Measurements from ENCODE around the gene SPTBN1.

The SPTBN1 gene

DNA sequence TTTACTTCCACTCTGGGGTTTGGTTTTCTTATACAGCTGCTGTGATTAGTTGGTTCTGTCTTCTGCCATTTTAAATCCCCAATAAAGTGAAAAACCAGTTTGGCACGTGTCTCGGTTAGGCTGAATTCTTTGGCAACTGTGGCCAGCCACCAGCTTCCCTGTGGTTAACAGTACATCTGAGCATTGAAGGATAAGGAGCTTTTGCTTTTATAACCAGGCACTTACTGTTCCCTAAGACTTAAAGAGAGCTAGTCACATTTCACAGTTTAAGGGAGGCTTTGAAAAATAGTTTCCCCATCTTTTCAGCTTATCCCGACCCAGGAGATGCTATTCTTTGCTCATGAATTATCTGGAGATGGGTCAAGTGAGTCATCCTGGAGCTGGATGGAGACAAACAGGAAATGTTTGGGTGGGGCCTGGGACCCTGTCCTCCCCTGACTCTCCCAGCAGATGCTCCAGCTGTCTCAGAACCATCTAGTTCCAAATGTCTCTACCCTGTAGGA lies 210.1 kb downstream of the SPTBN1 start:
- H3K27ac Mint-ChIP-seq = no peak overlapping the region
- H3K9me3 Mint-ChIP-seq = no peaks in the 10 kb centered on the region
- peaks cover 2 to 10% of the 10 kb centered on the region in 2 donors for H3K4me1 Mint-ChIP-seq
- H3K36me3 Mint-ChIP-seq = peaks cover 42 to 74% of the 10 kb centered on the region in 2 donors
- H3K4me3 Mint-ChIP-seq = no peak overlapping the region
- ATAC-seq (replicated peaks) (no peak), DNase-seq (no peak)
- no peaks in the 10 kb centered on the region for H3K27me3 Mint-ChIP-seq

DNA sequence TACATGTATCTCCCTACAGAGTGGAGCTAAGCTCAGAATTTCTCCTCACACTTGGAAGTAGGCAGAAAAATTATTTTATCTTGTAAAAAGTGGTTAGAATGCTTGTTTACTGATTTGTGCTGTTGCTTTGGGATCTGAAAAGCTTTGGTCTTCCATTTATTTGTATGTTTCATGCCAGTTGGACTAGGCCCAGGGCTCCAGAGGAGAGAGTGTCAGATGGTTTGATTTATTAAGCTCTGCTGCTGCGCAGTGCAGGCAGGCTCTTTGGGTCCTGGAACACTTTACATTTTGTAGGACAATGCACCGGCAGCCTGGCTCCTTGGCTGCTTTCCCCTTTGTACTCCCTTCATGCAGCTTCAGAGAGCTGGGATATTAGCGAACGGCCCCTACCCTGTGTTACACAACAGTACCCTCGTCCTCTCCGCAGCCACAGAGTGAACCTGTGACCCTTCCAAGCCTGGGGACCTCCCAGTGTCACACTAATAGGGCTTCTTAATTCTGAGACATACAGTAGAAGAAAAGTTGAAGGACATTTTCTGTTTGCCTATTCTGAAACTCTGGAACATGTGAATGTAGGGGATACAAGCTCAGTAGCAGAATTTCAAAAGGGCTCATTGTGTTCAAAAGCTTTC lies 210.6 kb downstream of the SPTBN1 start:
- Mint-ChIP-seq H3K27me3 (no peaks in the 10 kb centered on the region), H3K4me1 (peaks cover 2 to 11% of the 10 kb centered on the region in 2 donors), H3K9me3 (no peaks in the 10 kb centered on the region), H3K27ac (peak overlapping the region; percentile 14), H3K4me3 (no peak overlapping the region), H3K36me3 (peaks cover 41 to 72% of the 10 kb centered on the region in 2 donors)
- DNase-seq (no peak), ATAC-seq (replicated peaks) (no peak)

DNA sequence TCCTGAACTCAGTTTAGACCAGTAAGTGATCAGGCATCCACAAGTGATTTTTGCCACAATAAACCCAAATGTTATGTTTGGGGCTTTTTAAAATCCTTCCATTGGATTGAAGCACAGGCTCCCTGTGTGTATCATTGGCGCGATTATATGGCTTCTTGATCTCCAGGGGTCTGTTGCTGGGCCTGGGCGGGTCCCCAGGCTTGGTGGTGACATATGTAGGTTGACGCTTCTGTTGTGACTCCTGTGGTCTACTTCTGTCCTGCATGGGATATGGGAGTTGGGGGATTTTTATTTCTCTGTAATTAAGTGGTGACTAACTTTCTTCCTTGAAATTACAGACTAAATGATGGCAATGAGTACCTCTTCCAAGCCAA lies 211.1 kb downstream of the SPTBN1 start:
- Mint-ChIP-seq H3K36me3 (peaks cover 39 to 70% of the 10 kb centered on the region in 2 donors), H3K4me1 (peaks cover 2 to 16% of the 10 kb centered on the region in 2 donors)

DNA sequence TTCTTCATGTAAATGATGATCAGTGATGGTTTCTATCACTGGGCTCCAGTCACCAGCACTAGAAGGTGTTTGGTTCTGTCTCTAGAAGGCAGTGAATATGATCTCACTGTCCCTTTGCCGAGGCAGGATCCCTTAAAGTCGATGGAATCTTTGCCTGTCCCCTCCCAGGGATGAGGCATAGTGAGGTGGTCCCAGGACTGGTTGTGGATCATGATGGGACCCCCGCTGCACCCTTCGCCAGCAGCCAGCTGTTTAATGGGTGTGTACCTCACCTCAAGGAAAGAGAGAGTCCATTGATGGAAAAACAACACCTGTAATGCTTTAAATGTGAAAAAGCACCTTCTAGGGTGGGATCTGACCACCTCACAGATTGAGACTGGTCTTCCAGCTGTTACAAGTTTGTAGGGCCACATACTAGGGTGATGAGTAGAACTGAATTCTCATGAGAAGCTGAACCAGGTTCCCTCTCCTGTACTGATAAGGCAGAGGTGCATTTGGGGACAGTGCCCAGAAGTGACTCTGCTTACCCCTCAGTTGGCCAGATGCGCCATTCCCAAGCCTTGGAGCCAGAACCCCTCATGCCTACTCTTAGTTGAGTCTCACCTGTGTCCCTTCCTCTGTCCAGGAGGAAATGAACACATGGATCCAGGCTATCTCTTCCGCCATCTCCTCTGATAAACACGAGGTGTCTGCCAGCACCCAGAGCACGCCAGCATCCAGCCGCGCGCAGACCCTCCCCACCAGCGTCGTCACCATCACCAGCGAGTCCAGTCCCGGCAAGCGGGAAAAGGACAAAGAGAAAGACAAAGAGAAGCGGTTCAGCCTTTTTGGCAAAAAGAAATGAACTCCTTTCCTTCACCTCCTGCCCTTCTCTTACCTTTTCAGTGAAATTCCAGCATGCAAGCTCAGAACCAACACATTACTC lies 211.9 kb downstream of the SPTBN1 start:
- no peaks in the 10 kb centered on the region for H3K27me3 Mint-ChIP-seq
- no peak for ATAC-seq (replicated peaks)
- H3K4me1 Mint-ChIP-seq = peaks cover 8 to 24% of the 10 kb centered on the region in 2 donors
- H3K4me3 Mint-ChIP-seq = no peak overlapping the region
- H3K36me3 Mint-ChIP-seq = peaks cover 32 to 62% of the 10 kb centered on the region in 2 donors
- peak overlapping the region; percentile 52 for H3K27ac Mint-ChIP-seq
- no peaks in the 10 kb centered on the region for H3K9me3 Mint-ChIP-seq
- no peak for DNase-seq

More for the DNA sequence above, 211.1 kb downstream of the SPTBN1 start:
- Mint-ChIP-seq H3K27me3 (no peaks in the 10 kb centered on the region), H3K4me3 (no peak overlapping the region), H3K9me3 (no peaks in the 10 kb centered on the region), H3K27ac (peak overlapping the region; percentile 52)
- DNase-seq (no peak), ATAC-seq (replicated peaks) (no peak)

DNA sequence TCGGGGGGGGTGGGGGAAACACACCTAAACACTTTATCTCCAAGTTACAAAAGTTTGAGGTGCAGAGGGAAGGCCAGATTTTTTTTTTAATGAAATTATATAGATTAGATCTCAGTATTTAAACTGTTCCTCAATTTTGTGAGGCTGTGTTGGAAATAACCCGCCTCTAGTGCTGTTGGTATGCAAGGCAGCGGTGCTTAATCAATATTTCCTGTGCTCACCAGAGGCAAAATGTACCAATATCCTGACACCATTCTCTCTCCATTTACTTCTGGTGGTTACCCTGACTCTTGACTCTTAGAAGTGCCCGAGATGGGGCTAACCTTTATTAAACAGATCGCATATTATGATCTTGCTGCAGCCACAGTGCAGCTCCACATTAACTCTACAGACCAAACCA lies 212.6 kb downstream of the SPTBN1 start:
- peaks cover 16 to 31% of the 10 kb centered on the region in 2 donors for H3K4me1 Mint-ChIP-seq
- no peak for ATAC-seq (replicated peaks)
- no peak overlapping the region for H3K4me3 Mint-ChIP-seq
- no peaks in the 10 kb centered on the region for H3K9me3 Mint-ChIP-seq
- no peaks in the 10 kb centered on the region for H3K27me3 Mint-ChIP-seq
- DNase-seq = no peak
- no peak overlapping the region for H3K27ac Mint-ChIP-seq
- peaks cover 31 to 62% of the 10 kb centered on the region in 2 donors for H3K36me3 Mint-ChIP-seq

DNA sequence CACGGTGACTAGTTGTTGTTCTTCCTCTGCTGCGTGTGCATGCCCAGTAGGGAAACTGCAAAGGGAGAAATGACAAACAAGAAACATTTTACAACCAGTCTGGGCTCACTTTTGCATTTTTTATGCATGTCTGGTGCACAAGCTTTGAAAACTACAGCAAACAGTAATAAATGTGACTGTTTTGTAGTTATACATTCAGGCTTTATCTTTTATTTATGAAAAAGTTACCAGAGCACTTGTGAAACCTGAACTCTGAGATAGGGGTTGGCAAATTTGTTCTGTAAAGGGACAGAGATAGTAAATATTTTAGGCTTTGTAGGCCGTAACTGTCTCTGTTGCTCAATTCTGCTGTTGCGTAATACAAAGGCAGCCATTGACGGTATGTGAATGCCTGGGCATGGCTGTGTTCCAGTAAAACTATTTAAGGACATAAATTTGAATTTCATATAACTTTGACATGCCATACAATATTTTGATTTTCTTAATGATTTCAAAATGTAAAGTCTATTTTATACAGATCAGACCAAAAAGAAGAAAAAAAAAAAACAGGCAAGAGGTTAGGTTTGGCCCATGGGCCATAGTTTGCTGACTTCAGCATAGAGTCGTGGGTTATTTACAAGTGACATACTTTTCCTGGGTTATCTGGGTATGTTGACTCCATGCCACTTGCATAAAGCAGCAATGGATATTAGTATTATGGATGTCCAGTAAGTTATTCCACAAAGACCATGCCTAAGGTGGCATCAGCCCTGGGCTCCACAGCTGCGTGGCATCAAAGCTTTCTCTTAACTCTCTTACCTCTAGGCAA lies 213.8 kb downstream of the SPTBN1 start:
- no peaks in the 10 kb centered on the region for H3K27me3 Mint-ChIP-seq
- peaks cover 23 to 54% of the 10 kb centered on the region in 2 donors for H3K36me3 Mint-ChIP-seq
- H3K4me1 Mint-ChIP-seq = peaks cover 19 to 43% of the 10 kb centered on the region in 2 donors
- no peaks in the 10 kb centered on the region for H3K9me3 Mint-ChIP-seq
- no peak overlapping the region for H3K27ac Mint-ChIP-seq
- ATAC-seq (replicated peaks) (no peak), DNase-seq (no peak)
- H3K4me3 Mint-ChIP-seq = no peak overlapping the region

DNA sequence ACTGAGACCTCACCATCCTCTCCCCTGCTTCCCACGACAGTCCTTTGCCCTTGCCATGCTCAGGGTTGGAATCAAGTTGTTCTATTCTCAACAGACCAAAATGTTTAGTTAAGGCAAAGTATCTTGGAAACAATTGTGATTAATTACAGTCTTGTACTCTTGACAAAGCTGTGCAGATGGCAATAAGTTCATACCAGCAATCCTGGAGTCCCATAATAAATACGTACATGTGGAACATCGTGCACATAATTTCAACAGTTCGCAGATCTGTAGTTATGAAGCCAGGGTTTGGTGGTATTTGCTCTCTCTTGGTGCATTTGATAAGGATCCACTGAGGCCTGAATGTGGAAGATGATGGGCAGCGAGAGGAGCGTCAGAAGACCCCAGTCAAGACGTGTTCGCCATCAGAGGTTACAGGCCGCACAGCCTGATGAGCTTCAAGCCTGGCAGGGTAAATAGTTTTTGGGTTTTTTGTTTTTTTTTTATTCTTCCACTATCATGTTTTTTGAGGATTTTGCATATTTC lies 214.4 kb downstream of the SPTBN1 start:
- Mint-ChIP-seq H3K27me3 (no peaks in the 10 kb centered on the region), H3K9me3 (no peaks in the 10 kb centered on the region), H3K4me1 (peaks cover 18 to 39% of the 10 kb centered on the region in 2 donors), H3K36me3 (peaks cover 20 to 51% of the 10 kb centered on the region in 2 donors), H3K27ac (no peak overlapping the region), H3K4me3 (no peak overlapping the region)
- ATAC-seq (replicated peaks) (no peak), DNase-seq (no peak)

DNA sequence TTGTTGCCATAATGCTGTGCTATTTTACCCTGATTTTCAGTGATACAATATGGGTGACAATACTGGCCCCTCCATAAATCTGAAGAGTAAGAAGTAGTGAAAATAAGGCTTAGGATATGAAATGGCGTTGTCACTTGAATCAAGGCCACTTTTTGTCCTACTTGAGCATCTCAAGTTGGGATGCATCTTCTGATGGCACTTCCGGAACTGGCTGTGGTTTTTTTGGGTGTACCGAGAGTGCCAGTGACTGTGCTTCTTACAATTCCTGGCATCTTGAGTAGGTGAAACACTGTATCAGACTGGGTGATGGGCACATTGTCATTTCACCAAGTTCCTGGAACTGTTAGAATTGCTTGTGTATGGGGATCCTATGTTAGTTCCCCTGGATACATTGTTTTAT lies 214.9 kb downstream of the SPTBN1 start:
- peak overlapping the region; percentile 37 for H3K27ac Mint-ChIP-seq
- no peaks in the 10 kb centered on the region for H3K9me3 Mint-ChIP-seq
- no peak for DNase-seq
- no peaks in the 10 kb centered on the region for H3K27me3 Mint-ChIP-seq
- H3K4me3 Mint-ChIP-seq = no peak overlapping the region
- no peak for ATAC-seq (replicated peaks)
- H3K4me1 Mint-ChIP-seq = peaks cover 17 to 37% of the 10 kb centered on the region in 2 donors
- H3K36me3 Mint-ChIP-seq = peaks cover 20 to 47% of the 10 kb centered on the region in 2 donors

DNA sequence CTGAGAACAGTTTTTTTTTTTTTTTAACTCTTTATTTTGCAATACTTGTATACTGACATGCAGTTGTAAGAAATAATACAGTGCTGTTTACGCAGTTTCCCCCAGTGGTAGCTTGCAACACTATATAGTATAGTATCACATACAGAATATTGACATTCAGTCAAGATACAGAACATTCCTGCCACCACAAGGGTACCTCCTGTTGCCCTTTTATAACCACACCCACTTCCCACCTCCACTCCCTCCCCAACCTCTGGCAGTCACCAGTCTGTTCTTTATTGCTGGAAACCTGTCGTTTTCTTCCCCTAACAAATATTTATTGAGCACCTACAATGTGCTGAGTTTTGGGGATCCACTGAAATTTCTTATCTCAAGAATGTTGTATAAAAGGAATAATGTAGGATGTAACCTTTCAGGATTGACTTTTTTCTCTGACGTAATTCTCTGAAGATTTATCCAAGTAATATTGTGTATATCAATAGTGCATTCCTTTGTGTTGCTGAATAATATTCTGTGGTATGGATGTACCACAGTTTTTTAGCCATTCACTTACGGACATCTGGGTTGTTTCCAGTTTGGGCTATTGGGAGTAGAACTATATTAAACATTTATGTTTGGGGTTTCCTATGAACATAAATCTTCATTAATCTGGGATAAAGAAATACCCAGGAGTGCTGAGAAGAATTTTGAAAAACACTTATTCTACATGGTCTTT lies 215.9 kb downstream of the SPTBN1 start:
- H3K4me1 Mint-ChIP-seq = peaks cover 23 to 33% of the 10 kb centered on the region in 2 donors
- ATAC-seq (replicated peaks) = no peak

DNA sequence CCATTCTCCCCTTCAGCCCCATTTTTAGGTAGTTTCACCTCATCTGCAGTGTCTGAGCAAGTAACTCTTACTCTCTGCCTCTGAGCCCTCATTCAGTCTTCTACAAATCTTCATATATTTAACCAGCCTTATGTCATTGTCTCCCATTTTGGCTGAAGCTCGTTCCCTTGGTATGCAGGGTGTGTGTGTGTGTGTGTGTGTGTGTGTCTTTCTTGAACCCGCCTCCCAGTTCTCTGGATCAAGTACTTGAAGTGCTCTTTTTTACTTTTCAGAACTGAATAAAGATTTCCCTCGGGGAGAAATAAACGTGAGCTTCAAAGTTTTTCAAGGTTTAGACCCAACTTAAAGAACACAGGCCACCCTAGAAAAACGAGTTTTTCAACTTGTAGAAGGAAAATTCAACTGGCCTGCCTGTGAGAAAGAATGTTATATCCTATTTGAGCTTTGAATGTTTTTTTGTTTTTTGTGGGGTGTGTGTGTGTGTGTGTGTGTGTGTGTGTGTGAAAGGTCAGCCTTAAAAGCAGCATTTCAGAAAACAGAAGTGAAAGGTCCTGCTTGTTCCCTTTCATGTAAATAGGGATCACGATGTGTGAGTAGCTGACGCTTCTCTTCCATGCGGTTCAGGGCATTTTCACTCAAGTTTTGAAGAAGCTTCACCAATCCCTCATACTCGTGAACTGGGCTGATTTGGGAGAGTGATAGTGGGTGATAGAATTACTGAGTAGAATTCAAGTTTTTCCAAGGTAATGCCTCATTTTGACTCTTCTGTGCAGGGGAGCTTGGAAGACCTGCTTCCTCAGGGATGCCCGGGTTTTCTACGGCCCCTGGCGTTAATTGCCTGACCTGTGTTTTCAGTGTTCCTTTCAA lies 216.7 kb downstream of the SPTBN1 start:
- peak overlapping the region; percentile 21 for H3K27ac Mint-ChIP-seq
- peak; percentile 84 to 89 for ATAC-seq (replicated peaks)
- H3K27me3 Mint-ChIP-seq = peaks cover 0 to 6% of the 10 kb centered on the region in 2 donors
- peaks cover 30 to 41% of the 10 kb centered on the region in 2 donors for H3K4me1 Mint-ChIP-seq
- peak; percentile 61 for DNase-seq
- H3K4me3 Mint-ChIP-seq = peak overlapping the region; percentile 74 to 76
- H3K9me3 Mint-ChIP-seq = no peaks in the 10 kb centered on the region
- peaks cover 17 to 34% of the 10 kb centered on the region in 2 donors for H3K36me3 Mint-ChIP-seq

More for the DNA sequence above, 215.9 kb downstream of the SPTBN1 start:
- no peak for DNase-seq
- Mint-ChIP-seq H3K4me3 (no peak overlapping the region), H3K36me3 (peaks cover 17 to 39% of the 10 kb centered on the region in 2 donors), H3K27me3 (no peaks in the 10 kb centered on the region), H3K9me3 (no peaks in the 10 kb centered on the region), H3K27ac (no peak overlapping the region)

DNA sequence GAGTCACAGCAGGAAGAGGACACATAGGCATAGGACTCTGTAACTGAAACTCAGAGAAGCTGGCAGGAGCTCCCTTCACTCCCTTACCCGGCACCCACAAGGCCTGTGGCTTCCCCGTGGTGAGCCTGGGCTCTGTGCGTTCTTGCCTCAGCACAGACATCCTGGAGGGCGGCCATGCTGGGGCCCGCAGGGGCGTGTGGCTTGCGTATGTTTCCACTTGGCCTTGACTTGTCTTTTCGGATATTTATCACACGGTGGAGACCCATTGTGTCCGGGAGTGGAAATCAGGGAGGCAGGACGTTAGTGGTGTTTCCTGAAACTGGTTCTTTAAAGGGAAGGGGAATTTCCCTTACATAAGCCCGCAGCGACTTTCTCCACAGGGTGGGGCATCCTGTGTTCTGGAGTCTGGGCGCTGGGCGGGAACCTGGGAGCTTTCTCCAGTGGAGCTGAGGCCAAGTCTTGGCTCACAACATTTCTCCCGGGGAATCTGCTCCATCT lies 217.4 kb downstream of the SPTBN1 start:
- Mint-ChIP-seq H3K36me3 (peaks cover 14 to 28% of the 10 kb centered on the region in 2 donors), H3K9me3 (no peaks in the 10 kb centered on the region), H3K27ac (peak overlapping the region; percentile 21), H3K4me3 (peak overlapping the region; percentile 74 to 76), H3K27me3 (peaks cover 0 to 6% of the 10 kb centered on the region in 2 donors), H3K4me1 (peaks cover 34 to 44% of the 10 kb centered on the region in 2 donors)
- peak; percentile 65 for DNase-seq
- peak; percentile 80 to 84 for ATAC-seq (replicated peaks)

DNA sequence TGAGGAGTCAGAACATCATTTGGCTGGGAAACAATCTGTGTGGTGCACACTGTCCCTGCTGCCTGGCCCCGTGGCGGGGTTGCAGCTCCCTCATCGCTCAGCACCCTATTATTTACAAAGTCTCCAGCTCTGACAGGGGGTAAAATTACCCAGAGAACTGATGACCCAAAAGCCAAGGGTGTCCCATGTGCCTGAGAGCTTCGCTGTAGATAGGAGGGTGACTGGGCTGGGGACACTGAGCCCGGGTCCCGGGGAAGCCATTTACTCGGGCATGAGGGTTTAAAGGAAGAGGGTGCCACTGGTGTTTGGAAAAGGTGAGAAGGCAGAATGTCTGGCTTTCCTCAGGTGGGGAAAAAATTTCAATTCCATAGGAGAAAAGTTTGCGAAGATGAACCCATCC lies 219.2 kb downstream of the SPTBN1 start:
- Mint-ChIP-seq H3K4me3 (no peak overlapping the region), H3K9me3 (no peaks in the 10 kb centered on the region), H3K36me3 (peaks cover 9 to 18% of the 10 kb centered on the region in 2 donors), H3K4me1 (peaks cover 43 to 55% of the 10 kb centered on the region in 2 donors), H3K27me3 (peaks cover 0 to 6% of the 10 kb centered on the region in 2 donors), H3K27ac (peak overlapping the region; percentile 43)
- ATAC-seq (replicated peaks) (no peak), DNase-seq (no peak)

All from stimulated activated naive B cell treated with anti-CD40 and anti-IgM and Interleukin-4, amounts not matched to agents 10 μg/mL and 1 μg/mL and 100 μg/mL, for 72 hours (primary cell).